ENCODE results near the gene TLE3.

TLE3 gene

GRCh38 chr15:69999392-70000085 lies 98.2 kb downstream of the TLE3 start:
- no peak for DNase-seq

DNA sequence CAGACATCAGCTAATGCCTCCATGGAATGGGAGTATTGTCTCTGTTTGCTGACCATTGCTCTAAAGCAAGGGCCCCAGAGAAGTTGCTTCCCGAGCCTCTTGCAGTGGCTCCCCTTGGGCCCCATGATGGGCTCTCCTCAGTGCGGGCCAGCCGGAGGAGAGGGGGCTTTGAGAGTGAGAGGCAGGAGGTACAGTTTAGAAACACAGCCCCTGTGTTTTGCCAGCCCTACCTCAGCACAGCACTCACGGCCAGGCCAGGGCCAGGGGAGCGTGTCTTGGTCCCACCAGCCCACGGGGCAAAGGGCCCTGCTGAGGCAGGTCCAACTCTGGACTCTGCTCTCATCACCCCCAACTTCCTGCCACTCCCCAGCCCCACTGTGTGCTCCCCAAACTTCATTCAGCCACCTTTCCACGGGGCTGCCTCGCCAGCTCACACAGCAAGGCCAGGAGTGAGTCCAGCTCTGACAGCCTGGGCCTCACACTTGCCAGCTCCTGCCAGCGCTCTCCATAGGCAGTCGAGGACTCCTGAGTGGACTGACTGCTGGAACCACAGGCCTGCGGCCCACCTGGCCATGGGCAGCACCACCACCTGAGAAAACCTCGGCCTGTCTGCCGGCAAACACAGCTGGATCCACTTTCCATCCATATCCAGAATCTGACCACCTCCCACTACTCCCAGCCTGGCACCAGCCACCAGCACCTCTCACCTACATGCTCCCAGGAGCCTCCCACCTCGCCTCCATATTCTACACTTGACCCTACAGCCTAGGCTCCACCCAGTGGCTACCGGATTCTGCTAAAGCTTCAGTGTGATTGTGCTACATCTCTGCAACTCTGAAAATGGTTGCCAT lies 99.0 kb downstream of the TLE3 start:
- no peak for DNase-seq

- DNase-seq = peak; percentile 80
Observed at GRCh38 chr15:69997813-69998212, 99.9 kb downstream of the TLE3 start.

Data from DMS153 (cell line).